HEK293 (cell line): ENCODE measurements around the gene TOPORS.

Experiments used
- CTCF ChIA-PET: fragments of 350-600 bp; formaldehyde crosslinking; extraction: SDS; loops from one replicate; lab custom pipeline; 2021; ENCODE audit warnings: antibody characterized with exemption; lab: Yijun Ruan, JAX
- POLR2A ChIA-PET: fragments of 300-600 bp; formaldehyde crosslinking; extraction: SDS; loops from one replicate; lab custom pipeline; 2020; ENCODE audit warnings: antibody characterized with exemption, inconsistent platforms; lab: Yijun Ruan, JAX
- H3K27ac ChIP-seq: fragments of 200-500 bp; sonication (Bioruptor generic); 2 replicates; pipeline ENCODE4 v1.5.1; 2014; ENCODE audit warnings: low read depth, low read length, control low read depth, inconsistent platforms; ENCODE audit errors: extremely low read depth
- H3K36me3 ChIP-seq, 2 experiments: fragments of 200-500 bp in 1 of 2; sonication (Bioruptor generic) in 1 of 2; 1 replicate in 1 of 2; 2 replicates in 1 of 2; pipeline ENCODE4 v1.5.1; 2014 to 2017; ENCODE audit warnings: inconsistent platforms in 2 of 2, low read length in 2 of 2; ENCODE audit not compliant: control insufficient read depth in 2 of 2, insufficient read depth in 1 of 2
- H3K4me1 ChIP-seq: fragments of 200-500 bp; sonication (Bioruptor generic); 2 replicates; pipeline ENCODE4 v1.5.1; 2014; ENCODE audit warnings: mild to moderate bottlenecking, low read length, inconsistent platforms; ENCODE audit not compliant: control insufficient read depth, insufficient read depth
- H3K4me3 ChIP-seq: 2 replicates; pipeline ENCODE4 v1.5.1; 2011; ENCODE audit warnings: low read depth, mild to moderate bottlenecking, control low read depth, low read length, moderate library complexity
- H3K9me3 ChIP-seq: fragments of 200-500 bp; sonication (Bioruptor generic); 2 replicates; pipeline ENCODE4 v1.5.1; 2014; ENCODE audit warnings: low read depth, low read length, inconsistent platforms; ENCODE audit not compliant: control insufficient read depth, insufficient read depth
- FEZF1 ChIP-seq: fragments of 450-650 bp; formaldehyde crosslinking; IDR thresholded peaks from 2 replicates; pipeline ENCODE4 v1.5.1; 2016; ENCODE audit warnings: missing biosample characterization, missing genetic modification characterization
- KLF16 ChIP-seq: fragments of 450-650 bp; formaldehyde crosslinking; IDR thresholded peaks from 2 replicates; pipeline ENCODE4 v1.5.1; 2017; ENCODE audit warnings: missing biosample characterization, missing genetic modification characterization
- MEIS1 ChIP-seq: sonication (generic); formaldehyde crosslinking; IDR thresholded peaks from 2 replicates; pipeline ENCODE4 v1.8.1; 2022; ENCODE audit warnings: missing genetic modification reagents, mild to moderate bottlenecking, borderline replicate concordance
- OVOL3 ChIP-seq: fragments of 450-650 bp; formaldehyde crosslinking; IDR thresholded peaks from 2 replicates; pipeline ENCODE4 v1.5.1; 2016; ENCODE audit warnings: missing biosample characterization, missing genetic modification characterization
- SCRT1 ChIP-seq: fragments of 450-650 bp; formaldehyde crosslinking; IDR thresholded peaks from 2 replicates; pipeline ENCODE4 v1.5.1; 2016; ENCODE audit warnings: missing biosample characterization, missing genetic modification characterization, borderline replicate concordance
- SP3 ChIP-seq: fragments of 450-650 bp; formaldehyde crosslinking; IDR thresholded peaks from 2 replicates; pipeline ENCODE4 v1.5.1; 2016; ENCODE audit warnings: missing biosample characterization, missing genetic modification characterization
- TCF7L2 ChIP-seq: IDR thresholded peaks from 2 replicates; pipeline ENCODE4 v1.6.1; 2011; ENCODE audit warnings: low read depth, mild to moderate bottlenecking, inconsistent platforms, low read length, moderate library complexity, borderline replicate concordance
- TRIM28 ChIP-seq: IDR thresholded peaks from 2 replicates; pipeline ENCODE4 v1.6.1; 2011; ENCODE audit warnings: low read length, control low read depth, borderline replicate concordance
- YY1 ChIP-seq: fragments of 450-650 bp; formaldehyde crosslinking; IDR thresholded peaks from 2 replicates; pipeline ENCODE4 v1.5.1; 2018; ENCODE audit warnings: missing biosample characterization, missing genetic modification characterization
- YY2 ChIP-seq: fragments of 450-650 bp; formaldehyde crosslinking; IDR thresholded peaks from 2 replicates; pipeline ENCODE4 v1.5.1; 2016; ENCODE audit warnings: missing biosample characterization, missing genetic modification characterization
- ZNF157 ChIP-seq: fragments of 450-650 bp; formaldehyde crosslinking; IDR thresholded peaks from 2 replicates; pipeline ENCODE4 v1.5.1; 2016; ENCODE audit warnings: missing biosample characterization, missing genetic modification characterization
- ZNF239 ChIP-seq: fragments of 450-650 bp; formaldehyde crosslinking; IDR thresholded peaks from 2 replicates; pipeline ENCODE4 v1.5.1; 2016; ENCODE audit warnings: missing biosample characterization, missing genetic modification characterization
- ZNF416 ChIP-seq: fragments of 450-650 bp; formaldehyde crosslinking; IDR thresholded peaks from 2 replicates; pipeline ENCODE4 v1.5.1; 2016; ENCODE audit warnings: missing biosample characterization, missing genetic modification characterization
- ZNF423 ChIP-seq: fragments of 450-650 bp; formaldehyde crosslinking; IDR thresholded peaks from 2 replicates; pipeline ENCODE4 v1.5.1; 2016; ENCODE audit warnings: missing biosample characterization, missing genetic modification characterization
- ZNF529 ChIP-seq: fragments of 450-650 bp; formaldehyde crosslinking; IDR thresholded peaks from 2 replicates; pipeline ENCODE4 v1.5.1; 2017; ENCODE audit warnings: missing genetic modification characterization, missing biosample characterization; ENCODE audit not compliant: insufficient replicate concordance
- ZNF571 ChIP-seq: fragments of 450-650 bp; formaldehyde crosslinking; IDR thresholded peaks from 2 replicates; pipeline ENCODE4 v1.5.0; 2017; ENCODE audit warnings: missing biosample characterization, missing genetic modification characterization
- ZNF585B ChIP-seq: fragments of 450-650 bp; formaldehyde crosslinking; IDR thresholded peaks from 2 replicates; pipeline ENCODE4 v1.5.1; 2016; ENCODE audit warnings: missing biosample characterization, missing genetic modification characterization
- ZNF629 ChIP-seq: fragments of 450-650 bp; formaldehyde crosslinking; IDR thresholded peaks from 2 replicates; pipeline ENCODE4 v1.5.1; 2017; ENCODE audit warnings: missing biosample characterization, missing genetic modification characterization
- ZNF664 ChIP-seq: fragments of 450-650 bp; formaldehyde crosslinking; IDR thresholded peaks from 2 replicates; pipeline ENCODE4 v1.5.1; 2016; ENCODE audit warnings: missing biosample characterization, missing genetic modification characterization
- ZNF791 ChIP-seq: fragments of 450-650 bp; formaldehyde crosslinking; IDR thresholded peaks from 2 replicates; pipeline ENCODE4 v1.5.1; 2016; ENCODE audit warnings: missing biosample characterization, missing genetic modification characterization
- ZNF837 ChIP-seq: fragments of 450-650 bp; formaldehyde crosslinking; IDR thresholded peaks from 2 replicates; pipeline ENCODE4 v1.5.1; 2016; ENCODE audit warnings: missing biosample characterization, missing genetic modification characterization
- ZNF843 ChIP-seq: fragments of 450-650 bp; formaldehyde crosslinking; IDR thresholded peaks from 2 replicates; pipeline ENCODE4 v1.5.1; 2016; ENCODE audit warnings: missing biosample characterization, missing genetic modification characterization
- ZXDB ChIP-seq: fragments of 450-650 bp; formaldehyde crosslinking; IDR thresholded peaks from 2 replicates; pipeline ENCODE4 v1.5.1; 2016; ENCODE audit warnings: missing biosample characterization, missing genetic modification characterization
- TF ChIP-seq, protein P1 (sequence below): fragments of 450-650 bp; formaldehyde crosslinking; IDR thresholded peaks from 2 replicates; pipeline ENCODE4 v1.5.1; 2016; ENCODE audit warnings: missing biosample characterization, missing genetic modification characterization, low read depth
- TF ChIP-seq, protein P2 (sequence below): fragments of 450-650 bp; formaldehyde crosslinking; IDR thresholded peaks from 2 replicates; pipeline ENCODE4 v1.5.1; 2016; ENCODE audit warnings: missing biosample characterization, missing genetic modification characterization
- TF ChIP-seq, protein P3 (sequence below): fragments of 450-650 bp; formaldehyde crosslinking; IDR thresholded peaks from 2 replicates; pipeline ENCODE4 v1.5.1; 2016; ENCODE audit warnings: missing biosample characterization, missing genetic modification characterization
- TF ChIP-seq, protein P4 (sequence below): IDR thresholded peaks from 2 replicates; pipeline ENCODE4 v1.6.1; 2011; ENCODE audit warnings: mild to moderate bottlenecking, low read depth, low read length, borderline replicate concordance

Gene TOPORS

DNA sequence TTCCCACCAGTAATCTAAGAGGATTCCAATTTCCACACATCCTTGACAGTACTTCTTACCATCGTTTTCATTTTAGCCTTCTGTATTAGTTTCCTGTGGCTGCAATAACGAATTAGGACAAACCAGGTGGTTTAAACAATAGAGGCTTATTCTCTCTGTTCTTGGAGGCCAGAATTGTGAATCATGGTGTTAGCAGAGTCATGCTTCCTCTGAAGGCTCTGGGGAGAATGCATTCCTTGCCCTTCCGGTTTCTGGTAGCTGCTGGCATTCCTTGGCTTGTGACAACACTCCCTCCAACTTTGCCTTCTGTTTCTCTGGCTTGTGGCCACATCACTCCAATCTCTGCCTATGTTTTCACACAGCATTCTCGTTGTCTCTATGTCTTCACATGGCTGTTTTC lies 49.9 kb downstream of the TOPORS start (continued):
- TF ChIP-seq, protein P1, sequence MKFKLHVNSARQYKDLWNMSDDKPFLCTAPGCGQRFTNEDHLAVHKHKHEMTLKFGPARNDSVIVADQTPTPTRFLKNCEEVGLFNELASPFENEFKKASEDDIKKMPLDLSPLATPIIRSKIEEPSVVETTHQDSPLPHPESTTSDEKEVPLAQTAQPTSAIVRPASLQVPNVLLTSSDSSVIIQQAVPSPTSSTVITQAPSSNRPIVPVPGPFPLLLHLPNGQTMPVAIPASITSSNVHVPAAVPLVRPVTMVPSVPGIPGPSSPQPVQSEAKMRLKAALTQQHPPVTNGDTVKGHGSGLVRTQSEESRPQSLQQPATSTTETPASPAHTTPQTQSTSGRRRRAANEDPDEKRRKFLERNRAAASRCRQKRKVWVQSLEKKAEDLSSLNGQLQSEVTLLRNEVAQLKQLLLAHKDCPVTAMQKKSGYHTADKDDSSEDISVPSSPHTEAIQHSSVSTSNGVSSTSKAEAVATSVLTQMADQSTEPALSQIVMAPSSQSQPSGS (tag by site-specific recombination): no peak
- TF ChIP-seq OVOL3 (tag by site-specific recombination): no peak

DNA sequence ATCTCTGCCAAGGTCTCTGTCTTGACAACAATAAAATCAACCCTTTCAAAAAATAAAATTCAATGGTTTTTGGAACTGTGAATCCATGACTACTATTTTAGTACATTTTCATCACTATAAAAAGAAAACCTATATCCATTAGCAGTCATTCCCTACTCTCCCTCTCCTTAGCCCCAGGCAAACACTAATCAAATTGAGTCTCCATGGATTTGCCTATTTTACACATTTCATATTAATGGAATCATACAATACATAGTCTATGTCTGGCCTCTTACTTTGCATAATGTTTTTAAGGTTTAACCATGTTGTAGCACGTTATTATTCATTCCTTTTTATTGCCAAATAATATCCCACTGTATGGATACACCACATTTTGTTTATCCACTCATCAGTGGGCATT lies 50.5 kb downstream of the TOPORS start:
- POLR2A ChIA-PET: no interaction called here
- TF ChIP-seq YY2 (no peak), MEIS1 (CRISPR knock-in tag) (no peak)
- TF ChIP-seq, all 188 proteins: peak for 0
- CTCF ChIA-PET: no interaction called here
- no peaks in the 10 kb centered on the region for H3K4me1 ChIP-seq
- H3K27ac ChIP-seq: no peak overlapping the region
- H3K9me3 ChIP-seq: no peaks in the 10 kb centered on the region
- H3K4me3 ChIP-seq: no peak overlapping the region
- peaks cover 0 to 4% of the 10 kb centered on the region in 2 experiments; a peak in 1 of 3 replicates for H3K36me3 ChIP-seq

DNA sequence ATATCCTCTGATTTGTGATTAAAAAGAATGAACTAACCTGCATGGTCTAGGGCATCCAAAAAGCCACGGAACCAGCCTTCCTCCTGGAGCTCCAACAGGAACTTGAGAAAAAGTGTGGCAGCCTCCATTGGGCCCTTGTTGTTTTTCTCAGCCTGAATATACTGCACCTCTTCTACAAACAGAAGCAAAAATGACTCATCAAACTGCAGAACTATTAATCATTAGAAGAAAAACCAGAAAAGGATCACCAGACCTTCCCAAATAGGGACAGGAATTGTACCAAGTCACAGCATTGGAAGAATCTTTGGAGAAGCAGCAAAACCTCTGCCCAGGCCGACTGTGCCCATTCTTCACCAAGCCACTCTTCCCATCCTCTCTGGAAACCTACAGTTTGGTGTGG lies 51.6 kb downstream of the TOPORS start:
- no peaks in the 10 kb centered on the region for H3K4me1 ChIP-seq
- H3K4me3 ChIP-seq: no peak overlapping the region
- ChIA-PET POLR2A (no interaction called here), CTCF (interaction anchor here (0.6 to 0.7 kb wide), 2 partner anchors 79 to 559 kb away, joined by 3 read pairs; no protein-coding TSS in a partner anchor)
- TF ChIP-seq ZNF529 (no peak), ZNF423 (no peak), ZNF571 (tag by site-specific recombination) (no peak), ZNF585B (tag by site-specific recombination) (no peak), ZNF239 (tag by site-specific recombination) (no peak), ZNF791 (no peak), TRIM28 (no peak)
- TF ChIP-seq, protein P2, sequence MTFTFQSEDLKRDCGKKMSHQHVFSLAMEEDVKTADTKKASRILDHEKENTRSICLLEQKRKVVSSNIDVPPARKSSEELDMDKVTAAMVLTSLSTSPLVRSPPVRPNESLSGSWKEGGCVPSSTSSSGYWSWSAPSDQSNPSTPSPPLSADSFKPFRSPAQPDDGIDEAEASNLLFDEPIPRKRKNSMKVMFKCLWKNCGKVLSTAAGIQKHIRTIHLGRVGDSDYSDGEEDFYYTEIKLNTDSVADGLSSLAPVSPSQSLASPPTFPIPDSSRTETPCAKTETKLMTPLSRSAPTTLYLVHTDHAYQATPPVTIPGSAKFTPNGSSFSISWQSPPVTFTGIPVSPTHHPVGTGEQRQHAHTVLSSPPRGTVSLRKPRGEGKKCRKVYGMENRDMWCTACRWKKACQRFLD: no peak
- peaks cover 0 to 4% of the 10 kb centered on the region in 2 experiments; a peak in 1 of 3 replicates for H3K36me3 ChIP-seq
- no peaks in the 10 kb centered on the region for H3K9me3 ChIP-seq
- H3K27ac ChIP-seq: no peak overlapping the region

DNA sequence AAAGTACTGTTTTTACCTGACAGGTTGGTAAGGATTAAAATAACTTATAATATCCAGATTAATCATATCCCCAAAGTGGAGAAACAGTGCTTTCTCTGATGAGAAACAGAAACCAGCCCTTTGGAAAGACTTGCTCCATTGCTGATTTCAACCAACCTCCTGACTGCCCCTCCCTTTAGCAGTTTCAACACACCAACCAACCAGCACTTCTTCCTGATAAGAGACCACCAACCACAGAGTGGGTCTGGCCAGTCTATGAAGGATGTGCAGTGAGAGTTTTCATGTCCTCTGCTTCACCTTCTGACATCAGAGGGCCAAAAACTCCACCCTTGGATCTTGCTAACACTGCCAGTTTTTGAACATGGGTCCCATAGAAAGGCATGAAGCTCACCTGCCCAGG lies 54.5 kb downstream of the TOPORS start:
- H3K27ac ChIP-seq: no peak overlapping the region
- no peak overlapping the region for H3K4me3 ChIP-seq
- CTCF ChIA-PET: no interaction called here
- no peaks in the 10 kb centered on the region for H3K4me1 ChIP-seq
- no peaks in the 10 kb centered on the region for H3K9me3 ChIP-seq
- POLR2A ChIA-PET: no interaction called here
- peaks cover 0 to 4% of the 10 kb centered on the region in 2 experiments; a peak in 1 of 3 replicates for H3K36me3 ChIP-seq
- TF ChIP-seq, protein P3, sequence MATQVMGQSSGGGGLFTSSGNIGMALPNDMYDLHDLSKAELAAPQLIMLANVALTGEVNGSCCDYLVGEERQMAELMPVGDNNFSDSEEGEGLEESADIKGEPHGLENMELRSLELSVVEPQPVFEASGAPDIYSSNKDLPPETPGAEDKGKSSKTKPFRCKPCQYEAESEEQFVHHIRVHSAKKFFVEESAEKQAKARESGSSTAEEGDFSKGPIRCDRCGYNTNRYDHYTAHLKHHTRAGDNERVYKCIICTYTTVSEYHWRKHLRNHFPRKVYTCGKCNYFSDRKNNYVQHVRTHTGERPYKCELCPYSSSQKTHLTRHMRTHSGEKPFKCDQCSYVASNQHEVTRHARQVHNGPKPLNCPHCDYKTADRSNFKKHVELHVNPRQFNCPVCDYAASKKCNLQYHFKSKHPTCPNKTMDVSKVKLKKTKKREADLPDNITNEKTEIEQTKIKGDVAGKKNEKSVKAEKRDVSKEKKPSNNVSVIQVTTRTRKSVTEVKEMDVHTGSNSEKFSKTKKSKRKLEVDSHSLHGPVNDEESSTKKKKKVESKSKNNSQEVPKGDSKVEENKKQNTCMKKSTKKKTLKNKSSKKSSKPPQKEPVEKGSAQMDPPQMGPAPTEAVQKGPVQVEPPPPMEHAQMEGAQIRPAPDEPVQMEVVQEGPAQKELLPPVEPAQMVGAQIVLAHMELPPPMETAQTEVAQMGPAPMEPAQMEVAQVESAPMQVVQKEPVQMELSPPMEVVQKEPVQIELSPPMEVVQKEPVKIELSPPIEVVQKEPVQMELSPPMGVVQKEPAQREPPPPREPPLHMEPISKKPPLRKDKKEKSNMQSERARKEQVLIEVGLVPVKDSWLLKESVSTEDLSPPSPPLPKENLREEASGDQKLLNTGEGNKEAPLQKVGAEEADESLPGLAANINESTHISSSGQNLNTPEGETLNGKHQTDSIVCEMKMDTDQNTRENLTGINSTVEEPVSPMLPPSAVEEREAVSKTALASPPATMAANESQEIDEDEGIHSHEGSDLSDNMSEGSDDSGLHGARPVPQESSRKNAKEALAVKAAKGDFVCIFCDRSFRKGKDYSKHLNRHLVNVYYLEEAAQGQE: no peak
- TF ChIP-seq FEZF1 (tag by site-specific recombination): no peak
- TF ChIP-seq ZNF843: no peak
- no peak for TF ChIP-seq ZNF837 (tag by site-specific recombination)
- no peak for TF ChIP-seq ZNF157 (tag by site-specific recombination)
- no peak for TF ChIP-seq TCF7L2
- TF ChIP-seq ZNF416: no peak
- TF ChIP-seq YY1 (tag by site-specific recombination): no peak
- no peak for TF ChIP-seq SCRT1 (tag by site-specific recombination)
- TF ChIP-seq ZNF664 (tag by site-specific recombination): no peak
- TF ChIP-seq ZXDB: no peak
- no peak for TF ChIP-seq KLF16 (tag by site-specific recombination)
- TF ChIP-seq ZNF629 (tag by site-specific recombination): no peak
- no peak for TF ChIP-seq SP3 (tag by site-specific recombination)
- TF ChIP-seq, protein P4, sequence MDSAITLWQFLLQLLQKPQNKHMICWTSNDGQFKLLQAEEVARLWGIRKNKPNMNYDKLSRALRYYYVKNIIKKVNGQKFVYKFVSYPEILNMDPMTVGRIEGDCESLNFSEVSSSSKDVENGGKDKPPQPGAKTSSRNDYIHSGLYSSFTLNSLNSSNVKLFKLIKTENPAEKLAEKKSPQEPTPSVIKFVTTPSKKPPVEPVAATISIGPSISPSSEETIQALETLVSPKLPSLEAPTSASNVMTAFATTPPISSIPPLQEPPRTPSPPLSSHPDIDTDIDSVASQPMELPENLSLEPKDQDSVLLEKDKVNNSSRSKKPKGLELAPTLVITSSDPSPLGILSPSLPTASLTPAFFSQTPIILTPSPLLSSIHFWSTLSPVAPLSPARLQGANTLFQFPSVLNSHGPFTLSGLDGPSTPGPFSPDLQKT: no peak
